T1000 (cell line): ENCODE results near the gene IL16.
"Not testable (repeated sequence)": the region's sequence is repeated elsewhere in the genome, so short reads cannot be mapped to it uniquely, and the experiment has no call there.

Experiments used
- DNase-seq: peaks from one replicate; lab custom pipeline; 2025; ENCODE audit warnings: mixed read lengths; lab: John Stamatoyannopoulos, UW

IL16 gene

DNA sequence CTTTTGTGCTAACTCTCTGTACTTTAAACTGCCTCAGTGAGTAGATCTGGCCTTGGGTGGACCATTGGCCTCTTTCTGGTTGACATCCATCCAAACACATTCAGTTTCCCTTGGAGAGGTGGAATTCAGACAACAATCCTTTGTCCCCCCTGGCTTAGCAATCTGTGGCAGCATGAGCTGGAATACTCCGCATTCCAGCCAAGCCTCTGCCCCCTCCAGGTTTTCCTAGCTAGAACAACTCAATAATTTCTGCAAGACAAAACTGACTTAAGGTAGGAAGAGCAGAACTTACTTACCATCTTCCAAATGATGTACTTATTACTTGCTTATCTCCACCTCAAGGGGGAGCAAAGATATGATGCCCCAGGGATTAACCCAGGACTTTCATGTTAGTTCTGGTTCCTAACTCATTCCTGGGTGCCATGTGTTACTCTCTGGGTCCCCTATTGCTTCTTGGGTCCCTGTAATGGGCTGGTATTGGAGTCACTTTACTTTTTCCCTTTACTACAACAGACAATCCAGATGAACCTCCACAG is 21.8 kb upstream of the IL16 start:
- DNase-seq, result no peak

DNA sequence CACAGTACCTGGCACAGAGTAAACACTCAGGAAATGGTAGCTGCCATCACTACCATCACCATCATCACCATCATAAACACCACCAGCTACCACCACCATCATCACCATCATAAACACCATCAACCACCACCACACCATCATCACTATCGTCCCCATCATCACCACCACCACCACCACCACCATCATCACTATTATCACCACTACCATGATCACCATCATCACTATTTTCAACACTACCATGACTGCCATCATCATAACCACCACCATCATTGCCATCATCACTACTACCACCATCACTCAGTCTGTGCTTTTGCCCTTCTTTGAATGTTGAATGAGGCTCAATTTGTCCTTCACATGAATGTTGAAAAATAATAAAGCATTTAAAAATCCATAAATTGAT is 21.2 kb upstream of the IL16 start:
- no peak for DNase-seq

DNA sequence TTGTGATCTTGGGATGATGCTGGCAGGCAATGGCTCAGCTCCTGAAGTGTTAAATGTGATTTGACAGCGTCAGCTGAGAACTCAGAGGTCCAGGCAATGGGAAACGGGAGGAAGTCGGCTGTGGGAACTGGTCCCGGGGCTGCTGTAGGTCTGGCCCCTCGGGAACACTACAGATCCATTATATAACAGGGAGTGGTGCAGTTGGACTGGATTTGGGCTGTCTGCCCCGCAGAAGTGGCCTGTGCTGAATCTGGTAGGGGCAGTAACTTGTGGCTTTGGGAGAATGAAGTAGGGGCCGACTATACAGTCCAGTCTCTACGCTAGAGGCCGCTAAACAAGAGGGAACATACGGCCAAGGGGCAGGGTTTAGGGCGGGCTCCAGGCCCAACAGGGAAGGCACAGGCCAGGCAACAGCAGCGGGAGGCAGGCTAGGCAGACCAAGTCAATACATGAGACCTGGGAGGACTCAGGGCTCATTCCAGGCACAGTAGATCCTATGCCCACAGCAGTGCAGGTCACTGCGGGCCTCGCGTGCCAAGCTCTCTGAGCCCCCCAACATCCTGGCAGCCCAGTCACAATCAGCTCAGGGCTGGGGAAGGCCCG is 20.3 kb upstream of the IL16 start:
- DNase-seq, result no peak

DNA sequence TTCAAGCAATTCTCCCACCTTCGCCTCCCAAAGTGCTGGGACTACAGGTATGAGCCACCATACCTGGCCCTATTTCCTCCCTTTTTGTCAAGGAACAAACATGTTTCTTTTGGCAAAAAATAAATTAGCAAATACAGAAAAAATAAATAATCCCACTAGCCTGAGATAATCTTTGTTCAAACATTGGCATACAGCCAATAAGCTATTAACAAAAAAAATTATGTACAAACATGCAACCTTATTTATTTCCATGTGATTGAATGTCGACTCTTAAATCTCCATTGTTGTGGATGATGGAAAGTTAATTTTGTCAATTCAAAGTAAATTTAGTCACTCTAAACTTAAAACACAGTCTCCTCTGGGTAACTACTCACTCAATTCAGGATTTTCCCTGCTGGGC is 18.3 kb upstream of the IL16 start:
- DNase-seq, result no peak

DNA sequence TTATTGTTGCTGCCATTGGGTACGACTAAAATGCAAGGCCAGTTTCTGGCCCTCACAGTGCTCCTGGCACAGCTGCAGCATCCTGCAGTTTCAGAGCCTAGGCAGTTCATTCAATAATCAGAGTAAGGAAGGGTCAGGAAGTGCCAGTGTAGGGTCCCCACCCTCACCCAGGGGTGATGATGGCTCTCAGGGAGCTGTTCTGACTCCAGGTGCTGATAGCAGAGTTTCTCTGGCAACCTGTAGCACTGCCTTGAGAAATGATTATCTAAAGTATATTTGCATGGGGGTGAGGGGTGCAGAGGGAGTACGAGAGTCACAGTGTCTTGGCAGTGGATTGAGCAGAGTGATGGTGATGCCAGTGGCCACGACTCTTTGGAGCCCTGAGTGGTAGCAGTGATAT is 15.5 kb upstream of the IL16 start:
- no peak for DNase-seq

DNA sequence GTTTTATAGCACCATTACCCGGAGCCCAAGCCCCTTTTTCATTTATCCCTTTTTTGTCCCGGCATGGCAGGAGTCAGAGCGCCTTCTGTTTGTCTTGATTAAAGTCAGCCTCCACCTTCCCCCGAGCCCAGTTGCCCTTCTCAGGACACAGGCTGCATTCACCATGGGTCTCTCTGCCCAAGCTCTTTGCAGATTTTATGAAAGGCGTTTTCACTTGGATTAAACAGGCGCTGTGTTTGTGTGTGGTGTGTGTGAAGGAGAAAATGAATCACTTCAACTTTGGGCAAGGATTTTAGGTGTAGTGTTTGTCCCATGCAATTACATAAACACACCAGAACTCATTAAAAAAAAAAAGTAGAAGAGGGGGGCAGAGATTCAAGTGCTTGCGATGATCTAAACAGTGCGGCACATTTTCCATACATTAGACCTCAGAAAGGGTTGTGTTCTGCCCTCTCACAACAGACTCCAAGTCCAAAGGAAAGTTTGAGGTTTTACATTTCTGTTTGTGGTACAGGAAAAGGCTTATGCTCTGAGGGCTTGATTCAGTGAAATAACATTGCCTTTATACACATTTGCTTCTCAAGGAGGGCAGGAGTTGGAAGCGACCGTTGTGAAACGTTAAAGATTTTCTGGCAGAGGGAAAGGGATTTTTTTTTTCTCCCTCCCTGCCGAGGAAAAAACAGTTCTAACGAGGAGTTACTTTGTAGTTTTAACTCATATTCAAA is 14.5 kb upstream of the IL16 start:
- no peak for DNase-seq

DNA sequence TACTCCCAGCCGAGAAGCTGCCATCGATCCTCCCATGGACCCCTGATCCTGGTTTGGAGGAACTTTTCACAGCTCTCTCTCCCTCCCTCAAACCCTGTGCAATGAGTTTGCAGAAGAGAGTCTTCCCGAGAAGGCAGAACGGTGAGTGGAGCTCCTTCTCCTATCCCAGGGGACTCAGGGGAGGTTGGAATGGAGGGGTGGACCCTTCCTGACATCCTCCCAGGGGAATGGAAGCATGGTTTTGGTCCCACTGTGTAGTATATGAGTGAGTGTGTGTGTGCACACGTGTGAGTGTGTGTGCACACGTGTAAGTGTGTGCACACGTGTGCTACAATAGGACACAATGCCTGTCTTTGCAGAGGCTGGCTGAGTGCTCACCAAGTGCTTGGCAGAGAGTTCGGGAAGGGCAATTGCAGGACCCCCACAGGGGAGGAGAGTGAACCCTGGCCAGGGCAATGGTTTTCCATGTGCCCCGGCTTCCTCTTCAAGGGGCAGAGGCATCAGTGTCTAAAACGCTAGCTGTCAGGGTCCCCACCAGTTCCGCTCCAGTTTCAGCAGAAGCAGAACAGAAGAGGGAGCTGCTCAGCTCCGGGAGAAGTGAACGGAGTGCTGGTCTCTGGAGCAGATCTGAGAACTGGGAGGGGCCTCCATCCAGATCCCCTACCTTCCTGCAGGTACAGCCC is 13.8 kb upstream of the IL16 start:
- DNase-seq, result no peak

DNA sequence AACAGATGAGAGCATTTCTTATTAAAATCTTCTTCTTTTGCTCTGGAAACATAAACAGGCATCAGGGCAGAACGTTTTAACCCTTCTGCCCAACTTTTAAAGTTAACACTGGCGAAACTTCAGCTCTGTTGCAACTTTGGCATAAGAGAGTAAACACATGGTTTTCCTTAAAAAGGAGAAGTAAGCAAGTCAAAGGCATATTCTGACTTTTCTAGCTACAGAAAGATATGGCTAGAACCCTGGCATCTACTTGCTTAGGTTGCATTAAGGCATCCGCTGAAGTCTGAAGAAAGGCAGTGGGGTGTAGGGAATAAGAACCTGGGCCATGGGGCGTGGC is 13.3 kb upstream of the IL16 start:
- no peak for DNase-seq

DNA sequence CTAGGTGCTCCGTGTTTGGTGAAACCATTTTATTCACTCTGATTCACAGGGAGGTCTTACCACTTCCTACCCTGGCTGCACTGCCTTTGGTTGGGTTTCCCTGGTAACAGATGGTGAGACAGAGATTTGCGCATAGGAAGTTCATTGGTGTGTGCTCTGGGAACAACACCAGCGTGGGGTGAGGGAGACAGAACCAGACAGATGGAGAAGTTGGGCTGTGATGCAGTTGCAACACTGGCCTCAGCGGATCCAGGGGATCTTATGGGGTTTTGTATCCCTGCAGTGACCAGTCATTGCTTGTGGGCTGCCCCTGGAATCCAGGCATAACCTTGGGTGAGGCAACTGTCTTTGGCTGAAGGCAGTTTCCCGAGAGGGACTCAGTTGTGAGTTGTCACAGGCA is 12.5 kb upstream of the IL16 start:
- DNase-seq, result no peak

DNA sequence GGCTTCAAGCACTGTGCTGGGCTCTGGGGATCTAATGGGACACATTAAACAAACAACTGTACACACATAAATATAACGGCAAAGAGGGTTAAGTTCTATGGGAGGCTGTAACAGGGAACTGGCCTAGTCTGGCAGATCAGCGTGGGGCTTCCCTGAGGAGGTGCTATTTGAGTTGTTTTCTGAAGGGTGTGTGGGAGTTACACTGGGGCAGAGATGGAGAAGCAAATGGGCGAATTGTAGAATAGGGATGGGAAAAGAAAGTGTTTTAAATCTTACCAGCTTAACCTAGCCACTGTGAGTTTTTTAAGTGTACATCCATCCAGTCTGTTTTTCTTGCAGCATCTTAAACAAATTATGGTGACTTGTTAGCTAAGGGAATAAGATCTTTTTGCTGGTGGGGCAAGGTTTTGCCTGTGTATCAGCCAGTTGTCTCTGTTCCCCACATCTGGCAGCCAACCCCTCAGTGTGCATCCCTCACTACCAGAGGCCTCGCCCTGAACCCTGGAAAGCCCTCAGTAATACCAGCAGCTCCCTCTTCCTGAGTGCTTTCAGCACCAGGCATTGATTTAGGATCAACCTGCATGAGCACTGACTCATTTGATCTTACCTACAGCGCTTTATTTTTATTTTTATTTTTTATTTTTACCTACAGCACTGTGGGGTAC is 10.9 kb upstream of the IL16 start:
- DNase-seq, result no peak

DNA sequence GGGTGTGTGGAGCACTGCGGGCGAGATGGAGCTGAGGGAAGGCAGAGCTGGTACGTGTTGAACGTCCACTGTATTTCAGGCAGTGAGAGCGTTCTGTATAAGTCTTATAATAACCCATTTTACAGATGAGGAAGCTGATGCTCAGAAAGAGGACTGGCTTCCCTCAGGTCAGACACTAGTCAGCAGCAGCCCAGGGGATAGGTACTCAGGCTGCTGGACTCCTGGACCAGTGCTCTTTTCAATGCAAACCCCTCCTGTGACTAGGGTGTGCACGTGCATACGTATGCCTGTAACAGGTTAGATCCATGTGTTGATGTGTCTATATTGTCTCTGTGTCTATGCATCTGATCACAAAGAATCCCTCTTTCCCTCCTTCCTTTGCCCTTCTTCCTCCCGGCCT is 8.3 kb upstream of the IL16 start:
- no peak for DNase-seq

DNA sequence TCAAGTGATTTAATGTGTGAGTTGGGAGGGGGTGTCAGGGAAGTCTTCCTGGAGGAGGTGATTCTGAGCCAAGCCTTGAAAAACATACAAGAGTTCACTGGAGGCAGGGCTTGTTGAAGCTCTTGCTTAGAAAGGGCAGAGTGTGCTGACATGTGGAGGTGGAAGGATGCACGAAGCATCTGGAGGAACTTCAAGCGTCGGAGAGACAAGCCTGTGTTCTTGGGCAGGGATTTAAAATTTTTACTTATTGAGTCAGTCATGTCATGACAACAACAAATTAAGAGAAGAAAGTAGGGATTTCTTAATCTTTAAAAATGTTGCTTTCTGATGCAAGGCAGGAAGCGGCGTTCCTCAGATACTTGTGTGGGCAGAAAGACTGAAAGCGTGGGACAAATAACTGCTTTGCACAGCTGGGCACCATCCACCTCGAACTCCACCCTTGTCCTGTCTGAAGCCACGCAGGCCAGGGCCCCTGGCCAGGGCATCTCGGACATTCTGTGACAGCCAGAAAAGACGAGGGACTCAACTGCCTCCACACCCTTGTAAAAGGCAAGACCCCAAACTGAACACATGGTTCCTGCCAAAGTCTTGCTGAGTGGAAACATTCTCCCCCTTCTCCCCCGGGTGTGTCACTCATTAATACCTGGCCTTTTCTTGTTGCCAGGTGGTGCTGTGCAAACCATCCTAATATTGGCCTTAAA is 6.9 kb upstream of the IL16 start:
- no peak for DNase-seq

DNA sequence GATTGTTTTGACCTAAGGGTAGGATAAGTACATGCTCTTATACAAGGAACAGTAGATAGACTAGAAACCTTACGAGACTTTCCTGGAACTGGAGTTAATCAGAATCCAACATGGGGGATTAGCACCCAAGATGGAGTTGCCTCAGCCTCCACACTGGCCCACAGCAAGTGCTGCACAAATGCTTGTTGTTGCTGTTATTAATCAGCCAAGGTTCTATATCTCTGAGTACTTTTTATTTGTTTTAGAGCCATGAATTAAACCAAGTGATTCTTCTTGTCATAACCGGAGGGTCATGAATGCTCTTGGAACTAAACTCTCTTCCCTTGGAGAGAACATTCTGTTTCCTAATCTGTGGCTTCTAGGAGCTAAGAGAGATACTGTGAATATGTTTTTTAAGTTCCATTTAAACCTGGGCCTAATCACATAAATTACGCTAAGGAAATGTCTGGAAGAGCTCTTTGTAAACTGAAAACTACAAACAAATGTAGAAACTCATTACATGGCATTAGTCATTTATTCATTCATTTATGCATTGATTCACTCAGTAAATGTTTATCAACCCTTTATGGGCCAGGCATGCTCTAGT is 5.7 kb upstream of the IL16 start:
- DNase-seq, result no peak

DNA sequence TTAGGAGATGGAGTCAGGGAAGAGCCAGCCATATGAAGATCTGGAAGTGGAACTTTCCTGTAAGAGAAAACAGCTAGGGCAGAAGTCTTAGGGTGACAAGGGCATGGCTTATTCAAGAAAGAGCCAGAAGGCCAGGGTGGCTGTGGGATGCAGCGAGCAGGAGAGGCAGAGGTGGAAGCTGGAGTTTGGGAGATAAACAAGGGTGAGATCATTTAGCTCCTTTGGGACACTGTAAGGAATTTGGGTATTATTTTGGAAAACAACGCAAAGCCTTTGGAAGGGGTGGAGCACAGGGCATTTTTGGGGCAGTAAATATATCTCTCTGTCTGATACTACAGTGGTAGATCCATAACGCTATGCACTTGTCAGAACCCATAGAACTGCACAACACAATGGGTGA is 5.0 kb upstream of the IL16 start:
- DNase-seq, result no peak

DNA sequence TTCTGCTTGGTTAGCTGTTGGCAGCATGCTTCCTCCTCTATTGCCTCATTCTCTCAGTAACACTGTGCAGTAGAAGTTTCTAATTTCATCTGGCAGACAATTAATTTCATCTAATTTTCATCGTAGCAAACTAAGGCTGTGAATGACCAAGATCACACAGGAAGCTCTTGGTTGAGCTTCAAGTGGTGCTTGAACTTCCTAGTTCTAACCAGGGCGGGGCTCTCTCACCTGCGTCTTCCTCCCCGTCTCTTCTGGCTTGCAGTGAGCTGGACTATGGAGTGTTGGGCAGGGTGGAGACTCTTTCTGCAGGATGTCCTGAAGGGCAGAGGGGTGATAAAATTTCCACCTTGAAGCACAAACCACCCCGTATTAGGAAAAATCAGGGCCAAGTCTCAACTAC is 2.0 kb upstream of the IL16 start:
- no peak for DNase-seq

DNA sequence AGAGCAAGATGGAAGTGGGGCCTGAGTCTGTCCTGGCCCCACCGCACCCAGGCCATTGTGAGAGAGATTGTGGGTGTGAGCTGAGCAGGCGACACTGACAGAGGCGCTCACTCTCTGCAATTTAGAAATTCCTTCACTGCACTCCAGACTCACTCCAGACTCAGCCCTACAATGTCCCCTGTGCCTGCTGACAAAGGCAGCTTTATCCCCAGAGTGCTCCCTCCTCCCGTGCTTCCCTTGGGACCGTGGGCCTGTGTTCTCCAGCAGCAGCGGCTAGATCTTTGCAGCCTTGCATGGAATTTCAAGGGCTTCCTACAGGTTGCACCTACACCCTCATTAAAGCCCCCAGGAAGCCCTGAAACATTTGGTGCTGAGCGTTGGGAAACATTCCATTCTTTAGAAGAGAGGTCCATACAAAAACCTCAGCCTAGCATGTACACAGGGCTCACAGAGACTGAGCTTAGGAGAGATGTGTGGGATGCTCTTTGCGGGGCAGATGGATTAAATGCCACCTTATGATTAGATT is 1.3 kb upstream of the IL16 start:
- DNase-seq, result no peak

DNA sequence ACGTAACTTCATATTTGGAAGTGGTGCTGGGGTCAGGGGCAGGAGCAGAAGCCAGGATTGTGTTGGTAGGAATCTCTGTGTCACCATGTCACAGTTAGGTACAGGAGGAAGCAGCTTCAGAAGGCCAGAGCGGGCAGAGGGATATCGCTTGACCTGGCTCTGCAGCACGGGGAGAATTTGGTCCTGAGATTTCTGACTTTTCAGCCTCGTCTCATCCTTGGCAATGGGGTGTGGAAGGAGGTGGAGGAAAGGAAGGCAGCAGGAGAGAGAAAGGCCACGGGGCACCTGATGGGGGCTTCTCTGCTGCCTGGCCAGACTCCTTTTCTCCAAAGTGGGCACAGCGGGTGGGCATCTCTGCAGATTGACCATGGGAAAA is 564 bp downstream of the IL16 start:
- DNase-seq, result no peak

DNA sequence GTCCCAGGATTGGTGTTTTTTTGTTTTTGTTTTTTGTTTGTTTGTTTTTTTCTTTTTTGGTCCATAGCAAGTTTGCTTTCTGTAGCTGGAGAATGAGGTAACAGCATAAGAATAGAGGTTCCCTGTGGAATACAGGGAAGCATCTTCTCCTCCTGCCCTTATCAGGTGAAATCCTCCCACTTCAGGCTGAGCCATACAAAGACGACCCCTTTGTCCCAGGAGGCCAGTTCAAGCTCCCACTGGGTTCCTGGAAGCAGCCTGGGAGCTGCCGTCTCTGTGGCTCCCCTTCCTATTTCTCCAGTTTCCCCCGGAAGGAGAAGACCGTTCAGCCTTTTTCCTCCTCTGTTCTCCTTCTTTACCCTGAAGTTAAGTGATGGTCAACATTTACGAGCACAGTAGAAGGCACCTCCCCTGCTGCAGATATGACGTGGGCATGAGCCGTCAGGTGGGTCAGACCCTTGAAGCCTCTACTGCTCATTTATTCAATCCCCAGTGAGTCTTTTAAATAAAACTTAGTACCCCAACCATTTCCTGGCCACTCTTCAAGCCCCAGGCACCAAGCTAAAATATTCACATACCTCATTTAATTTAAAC is 1.1 kb downstream of the IL16 start:
- DNase-seq, result no peak

DNA sequence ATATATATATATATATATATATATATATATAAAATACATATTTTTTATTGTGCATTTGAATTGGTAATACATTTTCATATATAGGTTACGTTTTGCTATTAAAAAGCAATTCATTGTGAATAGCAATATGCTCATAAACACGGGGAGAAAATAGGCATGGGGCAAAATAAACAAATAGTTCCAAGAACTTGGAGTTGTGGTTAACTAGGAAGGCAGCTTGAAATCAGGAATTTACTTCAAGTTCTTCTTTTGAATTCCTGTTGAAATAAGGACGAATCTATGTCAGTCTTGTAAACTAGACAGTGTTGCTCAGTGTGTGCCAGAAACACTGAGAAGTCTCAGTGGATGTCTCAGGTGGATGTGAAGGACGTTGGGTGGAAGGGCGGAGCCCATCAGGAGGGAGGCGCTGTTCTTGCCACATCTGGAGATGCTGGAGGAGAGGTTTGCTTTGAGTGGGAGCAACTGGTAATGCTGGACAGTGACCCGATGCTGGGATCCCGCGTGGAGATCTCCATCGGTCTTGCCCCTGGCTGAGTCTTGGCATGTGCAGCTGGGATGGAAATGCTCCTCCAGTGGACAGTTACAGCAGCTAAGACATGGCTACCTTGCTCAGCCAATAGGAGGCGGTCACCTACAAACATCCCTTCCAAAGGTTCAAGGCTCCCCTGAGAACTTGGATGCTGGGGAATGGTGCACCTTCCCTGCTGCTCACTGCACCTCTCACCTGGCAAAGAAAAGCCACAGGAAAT is 2.5 kb downstream of the IL16 start:
- DNase-seq, result no peak

DNA sequence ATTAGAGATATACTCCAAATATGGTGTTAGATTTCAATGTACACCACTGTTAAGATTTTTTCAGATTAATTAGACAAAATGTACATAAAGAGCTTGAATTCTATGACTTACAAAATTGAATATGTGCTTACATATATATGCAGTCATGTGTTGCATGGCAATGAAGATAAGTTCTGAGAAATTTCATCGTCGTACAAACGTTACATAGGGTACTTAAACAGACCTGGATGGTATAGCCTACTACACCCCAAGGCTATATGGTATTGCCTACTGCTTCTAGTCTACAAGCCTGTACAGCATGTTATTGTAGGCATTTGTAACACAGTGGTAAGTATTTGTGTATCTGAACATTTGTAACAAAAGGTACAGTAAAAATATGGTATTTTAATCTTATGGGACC is 9.3 kb downstream of the IL16 start:
- DNase-seq, result no peak

DNA sequence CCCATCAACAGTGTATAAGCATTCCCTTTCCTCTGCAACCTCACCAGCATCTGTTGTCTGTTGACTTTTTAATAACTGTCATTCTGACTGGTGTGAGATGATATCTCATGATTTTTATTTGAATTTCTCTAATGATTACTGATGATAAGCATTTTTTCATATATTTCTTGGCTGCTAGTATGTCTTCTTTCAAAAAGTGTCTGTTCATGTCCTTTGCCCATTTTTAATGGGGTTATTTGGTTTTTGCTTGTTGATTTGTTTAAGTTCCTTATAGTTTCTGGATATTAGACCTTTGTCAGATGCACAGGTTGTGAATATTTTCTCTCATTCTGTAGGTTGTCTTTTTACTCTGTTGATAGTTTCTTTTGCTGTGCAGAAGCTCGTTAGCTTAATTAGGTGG is 11.3 kb downstream of the IL16 start:
- not testable (repeated sequence) for DNase-seq
